ENCODE data around the gene RAPGEF2. TPM values are rescaled to one million over a fixed set of nuclear protein-coding genes. Genes with fewer than 3 reads are reported as not detected.

The RAPGEF2 gene
- total and polyA plus RNA-seq, 2 of the 8 experiments (the other 6 are each of a cell fraction or from before 2014, with no cell fraction given) = 24.4 to 48.6 TPM

DNA sequence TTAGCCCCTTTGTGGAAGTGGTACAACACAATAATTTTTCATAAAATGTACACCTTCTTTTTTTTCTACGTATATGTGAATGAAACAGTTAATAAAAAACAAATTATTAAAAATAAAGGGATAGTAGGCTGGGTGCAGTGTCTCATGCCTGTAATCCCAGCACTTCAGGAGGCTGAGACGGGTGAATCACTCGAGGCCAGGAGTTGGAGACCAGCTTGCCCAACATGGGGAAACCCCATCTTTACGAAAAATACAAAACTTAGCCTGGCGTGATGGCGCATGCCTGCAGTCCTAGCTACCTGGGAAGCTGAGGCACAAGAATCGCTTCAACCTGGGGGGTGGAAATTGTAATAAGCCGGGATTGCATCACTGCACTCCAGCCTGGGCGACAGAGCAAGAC is 244.9 kb downstream of the RAPGEF2 start:
- H3K9ac ChIP-seq (replicated peaks in 1 of 4; ENCODE audit: extremely low read depth in 1 of 4, low read depth in 3 of 4, low read length in 3 of 4) = no peak overlapping the region
- no peaks in the 10 kb centered on the region for H4K20me1 ChIP-seq (replicated peaks in 1 of 2; ENCODE audit: control insufficient read depth in 1 of 2, insufficient read depth in 2 of 2, low read length in 2 of 2)
- H3K18ac ChIP-seq (ENCODE audit: extremely low read depth, low read length) = no peak overlapping the region
- H3K4ac ChIP-seq (replicated peaks; ENCODE audit: insufficient read length, low read depth, low read length) = no peak overlapping the region
- DNase-seq (ENCODE audit: low read depth in 1 of 2, low spot score in 2 of 2) = no peak
- peaks cover 3 to 42% (median 19%) of the 10 kb centered on the region in 4 experiments for H3K36me3 ChIP-seq (ENCODE audit: control insufficient read depth in 2 of 4, insufficient read depth in 4 of 4, low read length in 3 of 4)
- H3K79me2 ChIP-seq (ENCODE audit: control insufficient read depth in 1 of 2, insufficient read depth in 2 of 2, low read length in 2 of 2) = no peaks in the 10 kb centered on the region
- H3K23ac ChIP-seq (ENCODE audit: insufficient read length) = no peak overlapping the region
- no peaks in the 10 kb centered on the region for H3K23me2 ChIP-seq (ENCODE audit: low read depth, low read length)
- no peak overlapping the region for H2BK15ac ChIP-seq (ENCODE audit: low read length)
- H3K9me3 ChIP-seq (ENCODE audit: insufficient read depth in 2 of 2, low read depth in 1 of 2, low read length in 1 of 2) = no peaks in the 10 kb centered on the region
- H2AK5ac ChIP-seq (ENCODE audit: low read depth, low read length) = no peak overlapping the region
- H3K4me2 ChIP-seq (ENCODE audit: insufficient read depth in 1 of 2, low read depth in 2 of 2, low read length in 2 of 2) = no peak overlapping the region
- H3K4me3 ChIP-seq (ENCODE audit: extremely low read depth in 1 of 4, insufficient read depth in 2 of 4, low read depth in 3 of 4, low read length in 4 of 4) = no peak overlapping the region
- ChIA-PET POLR2A (ENCODE audit: partially characterized antibody) (no interaction called here), CTCF (ENCODE audit: partially characterized antibody) (no interaction called here)
- H3K27me3 ChIP-seq (replicated peaks in 1 of 4; ENCODE audit: control insufficient read depth in 3 of 4, extremely low read depth in 1 of 4, insufficient read depth in 3 of 4, low read length in 3 of 4) = no peaks in the 10 kb centered on the region
- no peak overlapping the region for H4K8ac ChIP-seq (ENCODE audit: extremely low read depth, insufficient read depth, low read length)
- H3K4me1 ChIP-seq (replicated peaks in 1 of 4; ENCODE audit: control insufficient read depth in 3 of 4, insufficient read depth in 4 of 4, low read length in 3 of 4) = no peaks in the 10 kb centered on the region
- H4K5ac ChIP-seq (ENCODE audit: insufficient read length, low read depth, low read length) = no peak overlapping the region
- no peak overlapping the region for H4K91ac ChIP-seq (replicated peaks; ENCODE audit: insufficient read length, low read length)
- no peak overlapping the region for H2BK20ac ChIP-seq (ENCODE audit: low read length)
- no peak overlapping the region for H2BK120ac ChIP-seq (replicated peaks; ENCODE audit: low read depth, low read length)
- FAIRE-seq = no peak
- 92% methylated on average over 9 of the region's 9 CpGs; no CpG with 5 or more reads in 1 of the 2 experiments for WGBS, 2 experiments (ENCODE audit: extremely low coverage in 1 of 2, insufficient coverage in 1 of 2, insufficient read length in 1 of 2, insufficient replicate concordance in 2 of 2, low coverage in 1 of 2, low lambda C conversion rate in 2 of 2, missing lambda C conversion rate in 1 of 2)
- H2BK5ac ChIP-seq (ENCODE audit: low read depth, low read length) = no peak overlapping the region
- no peak overlapping the region for H3K56ac ChIP-seq (replicated peaks; ENCODE audit: insufficient read length, low read depth, low read length)
- H3K27ac ChIP-seq (ENCODE audit: low read depth, low read length) = no peak overlapping the region
- H2BK12ac ChIP-seq (ENCODE audit: low read depth, low read length) = no peak overlapping the region
- no peaks in the 10 kb centered on the region for H3K79me1 ChIP-seq (ENCODE audit: low read depth, low read length)
- H2AFZ ChIP-seq (ENCODE audit: low read length) = no peak overlapping the region
- no peak overlapping the region for H3K14ac ChIP-seq (ENCODE audit: insufficient read length)
- TF ChIP-seq, protein P1, sequence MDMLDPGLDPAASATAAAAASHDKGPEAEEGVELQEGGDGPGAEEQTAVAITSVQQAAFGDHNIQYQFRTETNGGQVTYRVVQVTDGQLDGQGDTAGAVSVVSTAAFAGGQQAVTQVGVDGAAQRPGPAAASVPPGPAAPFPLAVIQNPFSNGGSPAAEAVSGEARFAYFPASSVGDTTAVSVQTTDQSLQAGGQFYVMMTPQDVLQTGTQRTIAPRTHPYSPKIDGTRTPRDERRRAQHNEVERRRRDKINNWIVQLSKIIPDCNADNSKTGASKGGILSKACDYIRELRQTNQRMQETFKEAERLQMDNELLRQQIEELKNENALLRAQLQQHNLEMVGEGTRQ (IDR thresholded peaks at IDR 0.05; ENCODE audit: low read length) = no peak
- no peak for TF ChIP-seq KDM5A (IDR thresholded peaks at IDR 0.05; ENCODE audit: low read length)
- TF ChIP-seq TAF7 (optimal IDR thresholded peaks at IDR 0.05; ENCODE audit: borderline replicate concordance, low read depth, low read length) = no peak
- no peak for TF ChIP-seq ATF3 (IDR thresholded peaks at IDR 0.05; ENCODE audit: insufficient read depth, low read depth, low read length)
- TF ChIP-seq CHD1 (IDR thresholded peaks at IDR 0.05; ENCODE audit: low read depth, low read length) = no peak
- TF ChIP-seq TBP (IDR thresholded peaks at IDR 0.05; ENCODE audit: low read depth, low read length) = no peak
- TF ChIP-seq HDAC2 (IDR thresholded peaks at IDR 0.05; ENCODE audit: borderline replicate concordance in 1 of 2, low read depth in 2 of 2, low read length in 2 of 2) = no peak
- TF ChIP-seq POU5F1 (IDR thresholded peaks at IDR 0.05; ENCODE audit: low read depth, low read length) = no peak
- no peak for TF ChIP-seq SP1 (IDR thresholded peaks at IDR 0.05; ENCODE audit: low read depth, low read length)
- TF ChIP-seq EP300 (IDR thresholded peaks at IDR 0.05; ENCODE audit: borderline replicate concordance in 1 of 2, low read depth in 2 of 2, low read length in 2 of 2) = no peak
- TF ChIP-seq SIN3A (conservative IDR thresholded peaks at IDR 0.05 in 1 of 2, IDR thresholded peaks at IDR 0.05 in 1 of 2; ENCODE audit: low read depth in 1 of 2, low read length in 2 of 2) = no peak
- no peak for TF ChIP-seq EGR1 (IDR thresholded peaks at IDR 0.05; ENCODE audit: borderline replicate concordance, low read depth, low read length)
- no peak for TF ChIP-seq SIRT6 (IDR thresholded peaks at IDR 0.05; ENCODE audit: low read length)

Measured in H1 (cell line).